Measurements from ENCODE around the gene UBA3. TPM values are rescaled to one million over a fixed set of nuclear protein-coding genes. Genes with fewer than 3 reads are reported as not detected.

The UBA3 gene
- total RNA-seq, 1 experiment from 2014 or later = 67.2 TPM

DNA sequence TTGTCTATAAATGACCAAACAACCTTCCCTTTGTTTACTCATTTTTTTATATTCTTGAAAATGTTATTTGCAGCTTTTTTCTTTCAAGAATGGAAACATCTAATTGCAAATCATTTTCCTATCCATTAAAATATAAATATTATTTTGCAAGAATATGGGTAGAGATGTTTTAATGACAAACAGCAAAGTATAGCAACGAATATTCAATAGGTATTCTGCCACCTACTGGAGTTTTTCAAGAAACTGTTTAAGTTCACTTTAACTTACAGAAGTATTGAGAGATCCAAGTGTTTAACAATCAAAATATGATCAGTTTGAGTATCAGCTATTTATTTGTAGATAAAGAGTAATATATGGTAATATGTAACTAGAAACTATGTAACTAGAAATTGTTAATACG, 59.7 kb downstream of the UBA3 start:
- no peaks in the 10 kb centered on the region for H3K23me2 ChIP-seq (ENCODE audit: insufficient read length, low read depth, low read length, poor library complexity, severe bottlenecking)
- no peak overlapping the region for H3K9ac ChIP-seq (ENCODE audit: extremely low read depth, insufficient read length, low read length)
- no peak overlapping the region for H4K5ac ChIP-seq (ENCODE audit: insufficient read length, low read depth, low read length)
- H3K14ac ChIP-seq (ENCODE audit: insufficient read depth, low read length) = no peak overlapping the region
- no peak overlapping the region for H2BK5ac ChIP-seq (ENCODE audit: insufficient read length, low read length)
- H2BK20ac ChIP-seq (ENCODE audit: low read depth, low read length, poor library complexity, severe bottlenecking) = no peak overlapping the region
- H3K9me3 ChIP-seq (ENCODE audit: control insufficient read depth, low read depth, low read length) = no peaks in the 10 kb centered on the region
- no peak for DNase-seq
- H3K56ac ChIP-seq (ENCODE audit: insufficient read length, low read depth, low read length) = no peak overlapping the region
- no peak overlapping the region for H2AFZ ChIP-seq (ENCODE audit: low read length)
- Mint-ChIP-seq H3K4me1 (no peaks in the 10 kb centered on the region), H3K27me3 (ENCODE audit: low read depth) (no peaks in the 10 kb centered on the region), H3K9me3 (0 out of 5 replicates have a peak, but pooled peaks cover 0 to 3% of the 10 kb centered on the region in 2 experiments), H3K27ac (no peak overlapping the region), H3K36me3 (ENCODE audit: insufficient read depth in 1 of 3, low read depth in 3 of 3) (peaks cover 4 to 13% (median 8%) of the 10 kb centered on the region in 3 experiments; a peak in 5 of 7 replicates), H3K4me3 (no peak overlapping the region)
- H4K91ac ChIP-seq (ENCODE audit: insufficient read length, low read depth, low read length) = no peak overlapping the region
- no peak overlapping the region for H3K27ac ChIP-seq (ENCODE audit: insufficient read length, low read depth, low read length)
- no peak overlapping the region for H3K4ac ChIP-seq (ENCODE audit: low read depth, low read length)
- H4K8ac ChIP-seq (replicated peaks; ENCODE audit: insufficient read length, low read depth, low read length) = no peak overlapping the region
- H2AK5ac ChIP-seq (ENCODE audit: insufficient read length, low read length) = no peak overlapping the region
- no peak overlapping the region for H3T11ph ChIP-seq (ENCODE audit: low read length)
- WGBS (ENCODE audit: extremely low coverage, insufficient read length, low lambda C conversion rate) = 100% methylated on average over 1 of the region's 2 CpGs
- H3K27me3 ChIP-seq (ENCODE audit: insufficient read depth, low read length) = no peaks in the 10 kb centered on the region
- TF ChIP-seq, protein P1, sequence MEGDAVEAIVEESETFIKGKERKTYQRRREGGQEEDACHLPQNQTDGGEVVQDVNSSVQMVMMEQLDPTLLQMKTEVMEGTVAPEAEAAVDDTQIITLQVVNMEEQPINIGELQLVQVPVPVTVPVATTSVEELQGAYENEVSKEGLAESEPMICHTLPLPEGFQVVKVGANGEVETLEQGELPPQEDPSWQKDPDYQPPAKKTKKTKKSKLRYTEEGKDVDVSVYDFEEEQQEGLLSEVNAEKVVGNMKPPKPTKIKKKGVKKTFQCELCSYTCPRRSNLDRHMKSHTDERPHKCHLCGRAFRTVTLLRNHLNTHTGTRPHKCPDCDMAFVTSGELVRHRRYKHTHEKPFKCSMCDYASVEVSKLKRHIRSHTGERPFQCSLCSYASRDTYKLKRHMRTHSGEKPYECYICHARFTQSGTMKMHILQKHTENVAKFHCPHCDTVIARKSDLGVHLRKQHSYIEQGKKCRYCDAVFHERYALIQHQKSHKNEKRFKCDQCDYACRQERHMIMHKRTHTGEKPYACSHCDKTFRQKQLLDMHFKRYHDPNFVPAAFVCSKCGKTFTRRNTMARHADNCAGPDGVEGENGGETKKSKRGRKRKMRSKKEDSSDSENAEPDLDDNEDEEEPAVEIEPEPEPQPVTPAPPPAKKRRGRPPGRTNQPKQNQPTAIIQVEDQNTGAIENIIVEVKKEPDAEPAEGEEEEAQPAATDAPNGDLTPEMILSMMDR (conservative IDR thresholded peaks at IDR 0.05) = peak; percentile 57
- H3K18ac ChIP-seq (ENCODE audit: insufficient read length, low read depth, low read length) = no peak overlapping the region
- H3K23ac ChIP-seq (ENCODE audit: insufficient read length, low read depth, low read length) = no peak overlapping the region
- H3K4me1 ChIP-seq (ENCODE audit: insufficient read depth, low read length) = no peaks in the 10 kb centered on the region
- no peak overlapping the region for H2BK12ac ChIP-seq (ENCODE audit: insufficient read length, low read depth, low read length)
- H3K79me1 ChIP-seq (ENCODE audit: insufficient read depth, low read depth, low read length, poor library complexity, severe bottlenecking) = no peaks in the 10 kb centered on the region
- H3K4me2 ChIP-seq (ENCODE audit: insufficient read depth, insufficient read length, low read length) = no peak overlapping the region
- H2BK15ac ChIP-seq (ENCODE audit: low read depth, low read length) = no peak overlapping the region
- no peaks in the 10 kb centered on the region for H3K79me2 ChIP-seq (ENCODE audit: insufficient read depth, low read length)
- H2BK120ac ChIP-seq (ENCODE audit: low read depth, low read length, poor library complexity, severe bottlenecking) = no peak overlapping the region
- no peaks in the 10 kb centered on the region for H4K20me1 ChIP-seq (ENCODE audit: control insufficient read depth, insufficient read depth, insufficient read length)
